Dermis microvascular lymphatic vessel endothelial cell (primary cell): Measurements from ENCODE around the gene HTD2. TPM values are rescaled to one million over a fixed set of nuclear protein-coding genes. Genes with fewer than 3 reads are reported as not detected.

Source experiments
- DNase-seq, 2 donors: peaks; one replicate each; pipeline versions ENCODE4 v3.0.0 to v3.0.0-alpha.2; 2010; ENCODE audit warnings: low read depth in 2 of 2
- total RNA-seq: library from RNA; depleted of rRNA; stranded (reverse); fragments of >200 nt; gene quantifications from 2 replicates; pipeline ENCODE4 v1.2.1, GENCODE V29; 2014

The HTD2 gene
- total RNA-seq, 1 donor from 2014 or later, result 4.1 TPM

GRCh38 chr3:58355179-58355578, 48.9 kb downstream of the HTD2 start:
- no peak for DNase-seq

GRCh38 chr3:58356054-58356453, 49.7 kb downstream of the HTD2 start:
- no peak for DNase-seq

GRCh38 chr3:58357402-58357801, 51.1 kb downstream of the HTD2 start:
- no peak for DNase-seq

- DNase-seq, result no peak
Measured at GRCh38 chr3:58358092-58358491, 51.8 kb downstream of the HTD2 start.

- DNase-seq, result no peak
Measured at GRCh38 chr3:58358808-58359207, 52.5 kb downstream of the HTD2 start.

- DNase-seq, result no peak
Measured at GRCh38 chr3:58359621-58360020, 53.3 kb downstream of the HTD2 start.

- no peak for DNase-seq
Measured at GRCh38 chr3:58361866-58362265, 55.5 kb downstream of the HTD2 start.

- no peak for DNase-seq
Measured at GRCh38 chr3:58366699-58367098, 60.4 kb downstream of the HTD2 start.

- no peak for DNase-seq
Measured at GRCh38 chr3:58369038-58369437, 62.7 kb downstream of the HTD2 start.

Other genes starting within 250 kb of the HTD2 start
- 3.0 and 6.4 TPM in 2 replicates for gene DNASE1L3, start 95.5 kb upstream of the HTD2 start, total RNA-seq
- gene ABHD6, start 68.7 kb upstream of the HTD2 start, total RNA-seq, result 15.0 and 28.7 TPM in 2 replicates
- 12.9 and 15.4 TPM in 2 replicates for gene RPP14, start 275 bp upstream of the HTD2 start, total RNA-seq
- gene PXK, start 26.4 kb downstream of the HTD2 start, total RNA-seq, result 18.0 and 30.2 TPM in 2 replicates
- 60.3 and 63.6 TPM in 2 replicates for gene PDHB, start 127.3 kb downstream of the HTD2 start, total RNA-seq
- gene KCTD6, start 185.6 kb downstream of the HTD2 start, total RNA-seq, result 4.2 and 6.7 TPM in 2 replicates
- 1.0 and 1.6 TPM in 2 replicates for gene ACOX2, start 230.7 kb downstream of the HTD2 start, total RNA-seq